ENCODE measurements around the gene ZNF385C. TPM values are rescaled to one million over a fixed set of nuclear protein-coding genes. Genes with fewer than 3 reads are reported as not detected.
"Not testable (repeated sequence)": the region's sequence is repeated elsewhere in the genome, so short reads cannot be mapped to it uniquely, and the experiment has no call there.

Gene ZNF385C
- total RNA-seq, 1 experiment from 2014 or later: 4.0 TPM

- peaks cover 25% of the 10 kb centered on the region for H3K4me1 Mint-ChIP-seq (ENCODE audit: low read depth, unreplicated experiment)
- H3K9me3 Mint-ChIP-seq (ENCODE audit: low read depth, unreplicated experiment): no peaks in the 10 kb centered on the region
- no peak for DNase-seq
- H3K4me3 Mint-ChIP-seq (ENCODE audit: low read depth, unreplicated experiment): no peak overlapping the region
- no TSS peak for BruUV-seq (replicated peaks)
- H3K36me3 Mint-ChIP-seq (ENCODE audit: insufficient read depth, unreplicated experiment): peaks cover 60% of the 10 kb centered on the region
- H3K27me3 Mint-ChIP-seq (ENCODE audit: unreplicated experiment): no peaks in the 10 kb centered on the region
- intact Hi-C loops (cut with micrococcal nuclease; ENCODE audit: unreplicated experiment): no loop called here
- H3K27ac Mint-ChIP-seq (ENCODE audit: unreplicated experiment): no peak overlapping the region
- CTCF ChIA-PET: interaction anchor here (0.5 to 1.0 kb wide), 2 partner anchors 12 to 1325 kb away, joined by 4 read pairs; no protein-coding TSS in a partner anchor
- TF ChIP-seq, protein P1, sequence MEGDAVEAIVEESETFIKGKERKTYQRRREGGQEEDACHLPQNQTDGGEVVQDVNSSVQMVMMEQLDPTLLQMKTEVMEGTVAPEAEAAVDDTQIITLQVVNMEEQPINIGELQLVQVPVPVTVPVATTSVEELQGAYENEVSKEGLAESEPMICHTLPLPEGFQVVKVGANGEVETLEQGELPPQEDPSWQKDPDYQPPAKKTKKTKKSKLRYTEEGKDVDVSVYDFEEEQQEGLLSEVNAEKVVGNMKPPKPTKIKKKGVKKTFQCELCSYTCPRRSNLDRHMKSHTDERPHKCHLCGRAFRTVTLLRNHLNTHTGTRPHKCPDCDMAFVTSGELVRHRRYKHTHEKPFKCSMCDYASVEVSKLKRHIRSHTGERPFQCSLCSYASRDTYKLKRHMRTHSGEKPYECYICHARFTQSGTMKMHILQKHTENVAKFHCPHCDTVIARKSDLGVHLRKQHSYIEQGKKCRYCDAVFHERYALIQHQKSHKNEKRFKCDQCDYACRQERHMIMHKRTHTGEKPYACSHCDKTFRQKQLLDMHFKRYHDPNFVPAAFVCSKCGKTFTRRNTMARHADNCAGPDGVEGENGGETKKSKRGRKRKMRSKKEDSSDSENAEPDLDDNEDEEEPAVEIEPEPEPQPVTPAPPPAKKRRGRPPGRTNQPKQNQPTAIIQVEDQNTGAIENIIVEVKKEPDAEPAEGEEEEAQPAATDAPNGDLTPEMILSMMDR (IDR thresholded peaks at IDR 0.05; ENCODE audit: unreplicated experiment): no peak
Observed at GRCh38 chr17:42141382-42141781, 43.1 kb upstream of the ZNF385C start.

- Mint-ChIP-seq H3K4me1 (ENCODE audit: low read depth, unreplicated experiment) (peaks cover 31% of the 10 kb centered on the region), H3K36me3 (ENCODE audit: insufficient read depth, unreplicated experiment) (peaks cover 66% of the 10 kb centered on the region)
- intact Hi-C loops (cut with micrococcal nuclease; ENCODE audit: unreplicated experiment); H3K27me3 Mint-ChIP-seq (ENCODE audit: unreplicated experiment); DNase-seq; H3K4me3 Mint-ChIP-seq (ENCODE audit: low read depth, unreplicated experiment); H3K27ac Mint-ChIP-seq (ENCODE audit: unreplicated experiment); H3K9me3 Mint-ChIP-seq (ENCODE audit: low read depth, unreplicated experiment); BruUV-seq (replicated peaks): not testable (repeated sequence)
- CTCF ChIA-PET: interaction anchor here (1.0 to 1.1 kb wide), 2 partner anchors 13 to 28 kb away, joined by 4 read pairs; partner anchors contain the start of gene DHX58
Observed at GRCh38 chr17:42140690-42141089, 42.4 kb upstream of the ZNF385C start.

DNA sequence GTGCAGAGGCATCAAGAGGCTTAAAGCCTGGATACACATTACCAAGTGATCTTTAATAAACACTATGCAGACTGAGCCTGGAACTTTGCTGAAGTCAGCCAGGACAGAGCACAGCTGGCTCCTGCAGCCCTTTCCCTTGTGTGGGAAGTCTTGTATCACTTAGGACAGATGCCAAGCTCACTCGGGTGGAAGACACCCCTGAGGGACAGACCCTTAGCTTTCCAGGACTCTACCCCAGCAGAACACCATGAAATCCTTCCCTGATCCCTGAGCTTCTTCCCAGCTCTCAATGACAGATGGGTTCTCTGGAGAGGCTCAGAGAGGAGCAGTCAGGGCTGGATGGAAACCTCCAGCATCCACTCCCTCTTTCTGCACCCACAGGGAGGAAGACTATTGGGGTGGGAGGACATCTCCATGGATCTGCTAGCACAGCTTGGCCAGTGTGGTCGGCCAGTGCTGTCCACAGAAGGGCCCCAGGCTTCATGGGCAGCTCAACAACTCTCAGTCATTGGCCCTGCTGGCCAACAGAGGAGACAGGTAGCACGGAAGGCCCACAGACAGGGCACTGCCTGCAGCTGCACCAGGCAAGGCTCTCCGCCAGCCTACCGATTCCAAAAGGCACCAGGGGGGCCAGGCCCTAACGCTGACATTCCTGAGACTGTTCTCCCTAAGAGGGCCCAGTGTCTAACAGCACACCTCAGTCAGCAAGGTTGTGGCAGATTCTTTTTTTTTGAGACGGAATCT is 40.6 kb upstream of the ZNF385C start:
- TF ChIP-seq, protein P1 (IDR thresholded peaks at IDR 0.05; ENCODE audit: unreplicated experiment): no peak
- intact Hi-C loops (cut with micrococcal nuclease; ENCODE audit: unreplicated experiment): loop anchor here (10.0 kb wide), 1 partner anchor 136 kb away; the partner anchor contains the start of gene STAT5B
- BruUV-seq (replicated peaks): no TSS peak
- CTCF ChIA-PET: interaction anchor here (0.5 to 0.8 kb wide), 3 partner anchors 15 to 1974 kb away, joined by 3 to 7 read pairs (median 6); no protein-coding TSS in a partner anchor
- Mint-ChIP-seq H3K36me3 (ENCODE audit: insufficient read depth, unreplicated experiment) (peaks cover 64% of the 10 kb centered on the region), H3K4me3 (ENCODE audit: low read depth, unreplicated experiment) (no peak overlapping the region), H3K4me1 (ENCODE audit: low read depth, unreplicated experiment) (peaks cover 40% of the 10 kb centered on the region), H3K27me3 (ENCODE audit: unreplicated experiment) (no peaks in the 10 kb centered on the region), H3K9me3 (ENCODE audit: low read depth, unreplicated experiment) (no peaks in the 10 kb centered on the region), H3K27ac (ENCODE audit: unreplicated experiment) (no peak overlapping the region)
- DNase-seq: no peak

DNA sequence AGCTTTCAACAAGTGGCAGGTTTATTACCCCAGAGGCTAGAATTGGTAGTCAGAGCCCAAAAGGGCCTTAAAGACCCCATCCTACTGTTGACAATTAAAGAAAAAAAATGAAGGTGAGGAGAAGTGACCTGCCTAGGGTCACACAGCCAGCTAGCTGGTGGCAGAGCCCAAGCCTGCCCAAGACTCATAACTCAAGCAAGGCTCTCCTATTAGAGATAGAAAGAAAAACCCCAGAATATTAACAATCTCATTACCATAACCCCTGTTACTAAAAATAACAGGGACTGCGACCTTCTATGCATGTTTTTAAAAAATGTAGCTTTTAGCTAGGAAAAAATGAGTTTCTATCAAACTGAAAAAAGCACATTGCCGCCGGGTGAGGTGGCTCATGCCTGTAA is 38.4 kb upstream of the ZNF385C start:
- Mint-ChIP-seq H3K27ac (ENCODE audit: unreplicated experiment) (peak overlapping the region; percentile 67), H3K27me3 (ENCODE audit: unreplicated experiment) (no peaks in the 10 kb centered on the region), H3K36me3 (ENCODE audit: insufficient read depth, unreplicated experiment) (peaks cover 56% of the 10 kb centered on the region), H3K9me3 (ENCODE audit: low read depth, unreplicated experiment) (no peaks in the 10 kb centered on the region), H3K4me1 (ENCODE audit: low read depth, unreplicated experiment) (peaks cover 42% of the 10 kb centered on the region), H3K4me3 (ENCODE audit: low read depth, unreplicated experiment) (peak overlapping the region; percentile 69)
- TF ChIP-seq, protein P1 (IDR thresholded peaks at IDR 0.05; ENCODE audit: unreplicated experiment): no peak
- CTCF ChIA-PET: interaction anchor here (1.3 to 1.4 kb wide), 2 partner anchors 16 to 17 kb away, joined by 4 to 11 read pairs; partner anchors contain the start of gene KAT2A
- intact Hi-C loops (cut with micrococcal nuclease; ENCODE audit: unreplicated experiment): loop anchor here (10.0 kb wide), 1 partner anchor 138 kb away; the partner anchor contains the start of gene STAT5B
- BruUV-seq (replicated peaks): no TSS peak
- no peak for DNase-seq
